ENCODE measurements around the gene KPNA6. TPM values are rescaled to one million over a fixed set of nuclear protein-coding genes. Genes with fewer than 3 reads are reported as not detected.
"Not testable (repeated sequence)": the region's sequence is repeated elsewhere in the genome, so short reads cannot be mapped to it uniquely, and the experiment has no call there.

The KPNA6 gene
- total and polyA plus RNA-seq, 2 of the 4 experiments (the other 2 are of a cell fraction) = 27.0 to 50.7 TPM

- H4K91ac ChIP-seq (ENCODE audit: insufficient read depth, low read depth, low read length); H3K56ac ChIP-seq (ENCODE audit: extremely low read depth, insufficient read depth, low read length); H3K14ac ChIP-seq (replicated peaks; ENCODE audit: low read depth, low read length); H3K27me3 ChIP-seq (ENCODE audit: control insufficient read depth, insufficient read depth, low read length); H3K36me3 ChIP-seq (ENCODE audit: control insufficient read depth, insufficient read depth, low read length); H2AK5ac ChIP-seq (ENCODE audit: low read depth, low read length); H2BK20ac ChIP-seq (ENCODE audit: low read depth, low read length); H2AK9ac ChIP-seq (replicated peaks; ENCODE audit: low read depth, low read length, poor library complexity); H3K4me3 ChIP-seq (ENCODE audit: insufficient read depth, low read depth, low read length); H2BK120ac ChIP-seq (ENCODE audit: low read depth, low read length); H4K5ac ChIP-seq (ENCODE audit: low read depth, low read length); ATAC-seq (ENCODE audit: low read depth); H3K4ac ChIP-seq (ENCODE audit: low read depth, low read length); H2AFZ ChIP-seq (replicated peaks; ENCODE audit: low read length, poor library complexity); POLR2A ChIA-PET (ENCODE audit: unreplicated experiment); H3K18ac ChIP-seq (ENCODE audit: low read depth, low read length); H3K4me2 ChIP-seq (ENCODE audit: low read depth, low read length); H3K23ac ChIP-seq (ENCODE audit: low read depth, low read length); H4K8ac ChIP-seq (ENCODE audit: low read depth in 2 of 2, low read length in 2 of 2); H2BK5ac ChIP-seq (ENCODE audit: low read depth, low read length, poor library complexity, severe bottlenecking); H3K27ac ChIP-seq (ENCODE audit: insufficient read depth, low read length); BruUV-seq (replicated peaks); dilution Hi-C loops (cut with HindIII; ENCODE audit: low sequenced_read_pairs, unreplicated experiment); in situ Hi-C loops (cut with MboI; ENCODE audit: low sequenced_read_pairs); H3K9me3 ChIP-seq (ENCODE audit: control insufficient read depth, insufficient read depth, low read length); H3K9ac ChIP-seq (ENCODE audit: low read depth, low read length); DNase-seq; intact Hi-C loops (cut with micrococcal nuclease); H2BK15ac ChIP-seq (ENCODE audit: low read depth, low read length): not testable (repeated sequence)
- peaks cover 10% of the 10 kb centered on the region for H3K9me1 ChIP-seq (ENCODE audit: insufficient read depth, low read length)
- peaks cover 10% of the 10 kb centered on the region for H3K4me1 ChIP-seq (ENCODE audit: control insufficient read depth, insufficient read depth, low read length)
- CTCF ChIA-PET = interaction anchor here (0.6 kb wide), 1 partner anchor 7 kb away, joined by 3 read pairs; no protein-coding TSS in a partner anchor
- H3K79me1 ChIP-seq (ENCODE audit: low read depth in 1 of 2, low read length in 2 of 2) = peaks cover 29 to 67% of the 10 kb centered on the region in 2 experiments
- WGBS, 2 experiments (ENCODE audit: extremely low coverage in 2 of 2, insufficient read length in 1 of 2) = 100% methylated on average over 3 of the region's 5 CpGs; no CpG with 5 or more reads in 1 of the 2 experiments
- peaks cover 48% of the 10 kb centered on the region for H4K20me1 ChIP-seq (ENCODE audit: insufficient read depth, low read length)
Observed at GRCh38 chr1:32147799-32148198, 39.9 kb downstream of the KPNA6 start.

Data from IMR-90 (cell line).